Choroid plexus epithelial cell (primary cell): ENCODE results near the gene CCDC85C.

Experiments used
- DNase-seq: peaks from one replicate; pipeline ENCODE4 v3.0.0-alpha.2; 2010; ENCODE audit warnings: low read depth
- H3K4me3 ChIP-seq: 2 replicates; pipeline ENCODE4 v1.5.1; 2011; ENCODE audit warnings: low read depth, mild to moderate bottlenecking, control low read depth, low read length, moderate library complexity
- CTCF ChIP-seq: conservative IDR thresholded peaks from 2 replicates; pipeline ENCODE4 v1.5.1; 2011; ENCODE audit warnings: low read depth, mild to moderate bottlenecking, control low read depth, inconsistent platforms, low read length, moderate library complexity

The CCDC85C gene

DNA sequence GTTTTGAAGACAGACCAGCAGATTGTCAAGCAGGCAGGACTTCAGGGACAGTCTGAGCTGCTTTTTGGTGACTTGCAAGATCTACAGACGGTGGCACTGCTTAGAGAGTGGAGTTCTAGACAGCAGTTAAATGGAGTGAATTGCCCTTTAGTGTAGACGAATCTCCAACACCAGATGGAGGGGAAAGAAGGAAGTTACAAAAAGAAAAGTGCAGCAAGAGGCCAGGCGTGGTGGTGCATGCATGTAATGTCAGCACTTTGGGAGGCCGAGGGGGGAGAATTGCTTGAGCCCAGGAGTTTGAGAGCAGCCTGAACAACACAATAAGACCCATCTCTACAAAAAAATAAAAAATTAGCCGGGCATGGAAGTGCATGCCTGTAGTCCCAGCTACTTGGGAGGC is 32.5 kb upstream of the CCDC85C start:
- no peak for DNase-seq
- H3K4me3 ChIP-seq = no peak overlapping the region
- TF ChIP-seq CTCF = no peak

DNA sequence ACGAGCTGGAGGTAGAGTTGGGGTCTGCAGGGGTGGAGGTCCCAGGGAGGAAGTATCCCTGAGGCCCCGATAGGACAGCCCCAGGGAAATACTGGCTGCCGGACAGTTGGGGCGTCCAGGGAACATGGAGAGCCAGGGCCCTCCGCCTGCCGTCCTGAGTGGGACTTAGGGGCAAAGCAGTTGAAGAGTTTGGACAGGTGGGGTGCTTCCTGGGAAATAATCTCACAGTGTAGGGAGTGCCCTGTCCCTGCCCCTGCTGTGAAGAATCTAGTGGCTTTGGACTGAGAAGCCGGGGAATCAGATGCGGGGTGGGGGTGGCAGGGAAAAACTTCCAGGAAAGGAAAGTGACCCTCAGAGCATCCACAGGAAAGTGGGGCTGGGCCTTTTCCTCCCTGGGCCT is 31.1 kb upstream of the CCDC85C start:
- H3K4me3 ChIP-seq = no peak overlapping the region
- no peak for TF ChIP-seq CTCF
- DNase-seq = no peak

- no peak overlapping the region for H3K4me3 ChIP-seq
- DNase-seq = no peak
- TF ChIP-seq CTCF = no peak
These were observed 30.4 kb upstream of the CCDC85C start for GRCh38 chr14:99634443-99634842.

GRCh38 chr14:99633918-99634317 is 29.9 kb upstream of the CCDC85C start:
- TF ChIP-seq CTCF = no peak
- H3K4me3 ChIP-seq = no peak overlapping the region
- no peak for DNase-seq

DNA sequence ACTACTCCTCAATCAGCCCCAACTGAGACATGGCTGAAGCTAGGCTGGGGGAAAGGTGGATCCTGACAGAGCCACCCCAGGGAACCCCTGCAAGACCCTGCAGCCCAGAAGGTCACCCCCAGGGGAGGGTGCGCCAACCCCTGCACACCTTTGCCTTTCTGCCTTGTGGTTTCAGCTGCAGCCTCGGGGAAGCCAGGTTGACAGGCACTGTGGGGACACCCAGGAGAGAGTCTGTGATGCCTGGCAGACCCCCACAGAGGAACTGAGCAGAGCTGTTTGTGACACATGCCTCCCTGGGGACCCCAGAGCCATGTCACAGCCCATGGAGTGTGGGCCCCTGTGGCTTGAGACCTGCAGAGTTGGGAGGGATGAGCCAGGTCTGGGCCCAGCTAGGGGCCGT is 29.1 kb upstream of the CCDC85C start:
- H3K4me3 ChIP-seq = no peak overlapping the region
- DNase-seq = no peak
- no peak for TF ChIP-seq CTCF

GRCh38 chr14:99632410-99633035 is 28.5 kb upstream of the CCDC85C start:
- TF ChIP-seq CTCF = no peak
- no peak overlapping the region for H3K4me3 ChIP-seq
- DNase-seq = no peak

DNA sequence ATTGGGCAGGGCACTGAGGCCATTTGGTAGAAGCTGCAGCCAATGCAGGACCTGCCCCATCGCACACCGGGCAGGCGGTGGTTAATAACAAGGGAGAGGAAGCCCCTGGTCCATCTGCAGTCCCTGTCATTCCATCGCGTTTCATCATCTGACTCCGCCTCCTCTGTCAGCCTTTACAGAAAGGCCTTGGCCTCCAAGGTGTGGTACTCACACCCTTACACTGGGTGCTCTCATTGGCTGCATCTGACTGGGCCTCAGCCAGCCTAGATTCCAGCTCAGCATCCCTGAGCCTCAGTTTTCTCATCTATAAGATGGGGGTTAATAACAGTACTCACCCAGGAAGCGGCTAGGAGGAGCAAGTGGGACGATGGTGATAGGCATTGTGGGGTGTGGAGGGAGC is 26.2 kb upstream of the CCDC85C start:
- H3K4me3 ChIP-seq = no peak overlapping the region
- no peak for DNase-seq
- TF ChIP-seq CTCF = no peak
